A549 (cell line): ENCODE measurements around the gene STAT5B.

Source experiments
- CBX8 ChIP-seq: fragments of 200-600 bp; sonication (generic); IDR thresholded peaks from 2 replicates; pipeline ENCODE4 v1.6.1; 2016
- EHMT2 ChIP-seq: fragments of 200-600 bp; sonication (generic); IDR thresholded peaks from 2 replicates; pipeline ENCODE4 v1.6.1; 2016; ENCODE audit warnings: antibody characterized with exemption, low read depth, mild to moderate bottlenecking, moderate library complexity
- JUN ChIP-seq, 2 experiments: fragments of >200 bp; sonication (Bioruptor Twin); formaldehyde crosslinking; IDR thresholded peaks; 2 replicates in 1 of 2; 3 replicates in 1 of 2; pipeline ENCODE4 v1.6.1; 2016 to 2017
- POLR2A ChIP-seq: IDR thresholded peaks from 2 replicates; pipeline ENCODE4 v1.6.1; 2012; ENCODE audit warnings: mild to moderate bottlenecking, low read length
- RNF2 ChIP-seq: fragments of 200-600 bp; sonication (generic); IDR thresholded peaks from 2 replicates; pipeline ENCODE4 v1.6.1; 2016; ENCODE audit warnings: low read depth, mild to moderate bottlenecking, antibody characterized with exemption, moderate library complexity, borderline replicate concordance
- TF ChIP-seq, protein P1 (sequence below): fragments of >200 bp; sonication (Bioruptor Twin); formaldehyde crosslinking; IDR thresholded peaks from 3 replicates; pipeline ENCODE4 v1.5.1; 2016
- TF ChIP-seq, protein P2 (sequence below): IDR thresholded peaks from 2 replicates; pipeline ENCODE4 v1.6.1; 2012

DNA sequence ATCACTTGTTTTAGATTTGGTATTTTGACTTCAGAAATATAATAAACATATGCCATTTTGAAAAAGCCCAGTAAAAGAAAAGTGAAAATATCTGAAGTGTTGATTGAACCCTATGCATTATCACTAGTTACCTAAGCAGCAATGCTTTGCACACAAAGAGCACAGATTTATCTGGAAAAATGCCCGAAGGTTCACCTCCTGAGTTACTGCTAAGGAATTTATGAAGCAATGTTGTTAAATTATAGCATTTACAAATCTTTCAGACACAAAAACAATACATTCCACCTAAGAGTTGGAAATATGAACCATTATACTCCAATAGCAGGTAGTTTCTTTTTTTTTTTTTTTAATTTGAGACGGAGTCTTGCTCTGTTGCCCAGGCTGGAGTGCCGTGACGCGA lies 43.0 kb downstream of the STAT5B start:
- TF ChIP-seq, protein P1, sequence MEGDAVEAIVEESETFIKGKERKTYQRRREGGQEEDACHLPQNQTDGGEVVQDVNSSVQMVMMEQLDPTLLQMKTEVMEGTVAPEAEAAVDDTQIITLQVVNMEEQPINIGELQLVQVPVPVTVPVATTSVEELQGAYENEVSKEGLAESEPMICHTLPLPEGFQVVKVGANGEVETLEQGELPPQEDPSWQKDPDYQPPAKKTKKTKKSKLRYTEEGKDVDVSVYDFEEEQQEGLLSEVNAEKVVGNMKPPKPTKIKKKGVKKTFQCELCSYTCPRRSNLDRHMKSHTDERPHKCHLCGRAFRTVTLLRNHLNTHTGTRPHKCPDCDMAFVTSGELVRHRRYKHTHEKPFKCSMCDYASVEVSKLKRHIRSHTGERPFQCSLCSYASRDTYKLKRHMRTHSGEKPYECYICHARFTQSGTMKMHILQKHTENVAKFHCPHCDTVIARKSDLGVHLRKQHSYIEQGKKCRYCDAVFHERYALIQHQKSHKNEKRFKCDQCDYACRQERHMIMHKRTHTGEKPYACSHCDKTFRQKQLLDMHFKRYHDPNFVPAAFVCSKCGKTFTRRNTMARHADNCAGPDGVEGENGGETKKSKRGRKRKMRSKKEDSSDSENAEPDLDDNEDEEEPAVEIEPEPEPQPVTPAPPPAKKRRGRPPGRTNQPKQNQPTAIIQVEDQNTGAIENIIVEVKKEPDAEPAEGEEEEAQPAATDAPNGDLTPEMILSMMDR = no peak
- TF ChIP-seq CBX8 (no peak), RNF2 (no peak), EHMT2 (no peak), POLR2A (no peak), JUN (IDR thresholded peaks at IDR 0.05) (no peak)
- TF ChIP-seq, protein P2, sequence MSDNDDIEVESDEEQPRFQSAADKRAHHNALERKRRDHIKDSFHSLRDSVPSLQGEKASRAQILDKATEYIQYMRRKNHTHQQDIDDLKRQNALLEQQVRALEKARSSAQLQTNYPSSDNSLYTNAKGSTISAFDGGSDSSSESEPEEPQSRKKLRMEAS = no peak
